Esophagus muscularis mucosa (tissue), 3 donors: ENCODE results near the gene GAPDH.

Source experiments
- POLR2A ChIP-seq: fragments of 450-650 bp; IDR thresholded peaks from one replicate; pipeline ENCODE4 v1.6.1; 2017; ENCODE audit warnings: antibody characterized with exemption, moderate library complexity, mild to moderate bottlenecking, low read depth
- TF ChIP-seq, protein P1 (sequence below), 3 experiments: fragments of 200-600 bp in 2 of 3; fragments of 450-650 bp in 1 of 3; sonication (generic) in 2 of 3; IDR thresholded peaks; one replicate each; pipeline ENCODE4 v1.5.1; 2017 to 2019; ENCODE audit warnings: antibody characterized with exemption in 3 of 3, mild to moderate bottlenecking in 2 of 3, moderate library complexity in 1 of 3

DNA sequence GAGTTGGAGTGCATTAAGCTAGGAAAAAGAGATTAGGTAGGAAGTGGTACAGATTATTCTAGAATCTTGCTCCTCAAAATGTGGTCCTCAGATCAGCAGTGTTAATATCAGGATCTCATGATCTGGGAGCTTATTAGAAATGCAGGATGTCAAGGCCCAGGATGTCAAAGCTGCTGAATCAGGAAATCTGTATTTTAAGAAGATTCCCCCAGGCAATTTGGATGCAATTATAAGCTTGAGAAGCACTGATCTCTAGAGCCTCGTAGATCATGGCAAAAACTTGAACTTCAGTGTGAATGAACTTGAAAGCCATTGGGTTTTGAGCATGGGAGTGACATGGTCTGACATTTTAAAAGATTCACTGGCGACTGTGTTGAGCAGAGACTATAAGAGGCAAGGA lies 33.9 kb upstream of the GAPDH start:
- TF ChIP-seq, protein P1, sequence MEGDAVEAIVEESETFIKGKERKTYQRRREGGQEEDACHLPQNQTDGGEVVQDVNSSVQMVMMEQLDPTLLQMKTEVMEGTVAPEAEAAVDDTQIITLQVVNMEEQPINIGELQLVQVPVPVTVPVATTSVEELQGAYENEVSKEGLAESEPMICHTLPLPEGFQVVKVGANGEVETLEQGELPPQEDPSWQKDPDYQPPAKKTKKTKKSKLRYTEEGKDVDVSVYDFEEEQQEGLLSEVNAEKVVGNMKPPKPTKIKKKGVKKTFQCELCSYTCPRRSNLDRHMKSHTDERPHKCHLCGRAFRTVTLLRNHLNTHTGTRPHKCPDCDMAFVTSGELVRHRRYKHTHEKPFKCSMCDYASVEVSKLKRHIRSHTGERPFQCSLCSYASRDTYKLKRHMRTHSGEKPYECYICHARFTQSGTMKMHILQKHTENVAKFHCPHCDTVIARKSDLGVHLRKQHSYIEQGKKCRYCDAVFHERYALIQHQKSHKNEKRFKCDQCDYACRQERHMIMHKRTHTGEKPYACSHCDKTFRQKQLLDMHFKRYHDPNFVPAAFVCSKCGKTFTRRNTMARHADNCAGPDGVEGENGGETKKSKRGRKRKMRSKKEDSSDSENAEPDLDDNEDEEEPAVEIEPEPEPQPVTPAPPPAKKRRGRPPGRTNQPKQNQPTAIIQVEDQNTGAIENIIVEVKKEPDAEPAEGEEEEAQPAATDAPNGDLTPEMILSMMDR (IDR thresholded peaks at IDR 0.05): no peak
- TF ChIP-seq POLR2A: no peak
